H9 (cell line): ENCODE data around the gene SYCN. TPM values are rescaled to one million over a fixed set of nuclear protein-coding genes. Genes with fewer than 3 reads are reported as not detected.

Experiments used
- DNase-seq: peaks from one replicate; pipeline ENCODE4 v3.0.0-alpha.2; 2017
- H2AFZ ChIP-seq: one replicate; pipeline ENCODE4 v1.6.1; 2013; ENCODE audit warnings: mild to moderate bottlenecking, low read length, control low read depth, moderate library complexity
- H2AK5ac ChIP-seq: 2 replicates; pipeline ENCODE4 v1.6.1; 2013; ENCODE audit warnings: low read length, control low read depth, mixed read lengths; ENCODE audit not compliant: insufficient read length
- H2BK120ac ChIP-seq: one replicate; pipeline ENCODE4 v1.6.1; 2013; ENCODE audit warnings: low read depth, mild to moderate bottlenecking, low read length, control low read depth, inconsistent platforms; ENCODE audit not compliant: poor library complexity, severe bottlenecking
- H2BK12ac ChIP-seq: 2 replicates; pipeline ENCODE4 v1.6.1; 2013; ENCODE audit warnings: low read length, control low read depth, mixed read lengths, low read depth; ENCODE audit not compliant: insufficient read length
- H2BK15ac ChIP-seq: 2 replicates; pipeline ENCODE4 v1.6.1; 2013; ENCODE audit warnings: low read depth, low read length, control low read depth
- H2BK20ac ChIP-seq: one replicate; pipeline ENCODE4 v1.6.1; 2013; ENCODE audit warnings: low read depth, mild to moderate bottlenecking, low read length, control low read depth, inconsistent platforms; ENCODE audit not compliant: poor library complexity, severe bottlenecking
- H2BK5ac ChIP-seq: 2 replicates; pipeline ENCODE4 v1.6.1; 2013; ENCODE audit warnings: low read length, control low read depth, mixed read lengths; ENCODE audit not compliant: insufficient read length
- H3K14ac ChIP-seq: 2 replicates; pipeline ENCODE4 v1.6.1; 2013; ENCODE audit warnings: low read length, control low read depth; ENCODE audit not compliant: insufficient read depth
- H3K18ac ChIP-seq: 2 replicates; pipeline ENCODE4 v1.6.1; 2013; ENCODE audit warnings: low read depth, mild to moderate bottlenecking, mixed read lengths, low read length, control low read depth; ENCODE audit not compliant: insufficient read length
- H3K23ac ChIP-seq: 2 replicates; pipeline ENCODE4 v1.6.1; 2013; ENCODE audit warnings: low read length, control low read depth, mixed read lengths, low read depth; ENCODE audit not compliant: insufficient read length
- H3K23me2 ChIP-seq: 2 replicates; pipeline ENCODE4 v1.6.1; 2013; ENCODE audit warnings: low read depth, mild to moderate bottlenecking, mixed read lengths, low read length, control low read depth; ENCODE audit not compliant: insufficient read length, poor library complexity, severe bottlenecking
- H3K27ac ChIP-seq: 2 replicates; pipeline ENCODE4 v1.5.1; 2013; ENCODE audit warnings: low read length, control low read depth, mixed read lengths, low read depth; ENCODE audit not compliant: insufficient read length
- H3K27me3 ChIP-seq: 2 replicates; pipeline ENCODE4 v1.6.1; 2013; ENCODE audit warnings: low read length, control low read depth, inconsistent platforms; ENCODE audit not compliant: insufficient read depth
- H3K4ac ChIP-seq: 2 replicates; pipeline ENCODE4 v1.6.1; 2013; ENCODE audit warnings: low read depth, mild to moderate bottlenecking, control low read depth, inconsistent platforms, low read length, moderate library complexity
- H3K4me1 ChIP-seq: 2 replicates; pipeline ENCODE4 v1.6.1; 2013; ENCODE audit warnings: low read length, control low read depth, inconsistent platforms; ENCODE audit not compliant: insufficient read depth
- H3K4me2 ChIP-seq: 2 replicates; pipeline ENCODE4 v1.6.1; 2013; ENCODE audit warnings: low read length, control low read depth, mixed read lengths; ENCODE audit not compliant: insufficient read length, insufficient read depth
- H3K56ac ChIP-seq: 2 replicates; pipeline ENCODE4 v1.6.1; 2013; ENCODE audit warnings: low read depth, mild to moderate bottlenecking, mixed read lengths, low read length, control low read depth; ENCODE audit not compliant: insufficient read length
- H3K79me1 ChIP-seq: 2 replicates; pipeline ENCODE4 v1.6.1; 2013; ENCODE audit warnings: low read depth, mild to moderate bottlenecking, moderate library complexity, low read length, control low read depth, inconsistent platforms; ENCODE audit not compliant: insufficient read depth, poor library complexity, severe bottlenecking
- H3K79me2 ChIP-seq: 2 replicates; pipeline ENCODE4 v1.6.1; 2013; ENCODE audit warnings: low read length, control low read depth, inconsistent platforms; ENCODE audit not compliant: insufficient read depth
- H3K9ac ChIP-seq: 2 replicates; pipeline ENCODE4 v1.6.1; 2013; ENCODE audit warnings: low read length, control low read depth, mixed read lengths; ENCODE audit not compliant: insufficient read length; ENCODE audit errors: extremely low read depth
- H3K9me3 ChIP-seq: one replicate; pipeline ENCODE4 v1.6.1; 2013; ENCODE audit warnings: low read depth, low read length, inconsistent platforms; ENCODE audit not compliant: control insufficient read depth
- H3T11ph ChIP-seq: one replicate; pipeline ENCODE4 v1.6.1; 2013; ENCODE audit warnings: mild to moderate bottlenecking, low read length, control low read depth, inconsistent platforms
- H4K20me1 ChIP-seq: one replicate; pipeline ENCODE4 v1.6.1; 2013; ENCODE audit not compliant: control insufficient read depth, insufficient read length, insufficient read depth
- H4K5ac ChIP-seq: 2 replicates; pipeline ENCODE4 v1.6.1; 2013; ENCODE audit warnings: low read depth, mild to moderate bottlenecking, mixed read lengths, low read length, control low read depth; ENCODE audit not compliant: insufficient read length
- H4K8ac ChIP-seq: replicated peaks from 2 replicates; pipeline ENCODE4 v1.6.1; 2013; ENCODE audit warnings: low read length, control low read depth, mixed read lengths, low read depth; ENCODE audit not compliant: insufficient read length
- H4K91ac ChIP-seq: 2 replicates; pipeline ENCODE4 v1.6.1; 2013; ENCODE audit warnings: low read depth, mild to moderate bottlenecking, moderate library complexity, mixed read lengths, low read length, control low read depth; ENCODE audit not compliant: insufficient read length
- H3K27ac Mint-ChIP-seq, 3 experiments: 2 replicates in 2 of 3; 3 replicates in 1 of 3; pipeline ENCODE4 v1.8.0; 2020 to 2021; ENCODE audit warnings: mixed read lengths in 3 of 3, mild to moderate bottlenecking in 1 of 3, moderate library complexity in 1 of 3
- H3K27me3 Mint-ChIP-seq: 2 replicates; pipeline ENCODE4 v1.8.0; 2021; ENCODE audit warnings: low read depth, mild to moderate bottlenecking, moderate library complexity, mixed read lengths
- H3K36me3 Mint-ChIP-seq, 3 experiments: 2 replicates in 2 of 3; 3 replicates in 1 of 3; pipeline ENCODE4 v1.8.0; 2020 to 2021; ENCODE audit warnings: low read depth in 3 of 3, mixed read lengths in 3 of 3; ENCODE audit not compliant: insufficient read depth in 1 of 3
- H3K4me1 Mint-ChIP-seq, 2 experiments: 2 replicates each; pipeline ENCODE4 v1.8.0; 2020; ENCODE audit warnings: mixed read lengths in 2 of 2
- H3K4me3 Mint-ChIP-seq, 2 experiments: 2 replicates in 1 of 2; 3 replicates in 1 of 2; pipeline ENCODE4 v1.8.0; 2020 to 2021; ENCODE audit warnings: mild to moderate bottlenecking in 2 of 2, mixed read lengths in 2 of 2, moderate library complexity in 1 of 2
- H3K9me3 Mint-ChIP-seq, 2 experiments: 2 replicates in 1 of 2; 3 replicates in 1 of 2; pipeline ENCODE4 v1.8.0; 2020; ENCODE audit warnings: mild to moderate bottlenecking in 2 of 2, mixed read lengths in 2 of 2, moderate library complexity in 1 of 2
- WGBS: extraction: QIAGEN DNeasy Blood & Tissue Kit; methylation state at CpG from one replicate; pipeline ENCODE4 v1.1.7; 2013; ENCODE audit warnings: missing lambda C conversion rate, low lambda C conversion rate, mixed read lengths; ENCODE audit not compliant: insufficient read length; ENCODE audit errors: extremely low coverage; 5-methylcytosine and 5-hydroxymethylcytosine counted together
- total RNA-seq: library from RNA; stranded (reverse); gene quantifications from 2 replicates; pipeline ENCODE4 v1.2.1, GENCODE V29; 2021
- TF ChIP-seq, protein P1 (sequence below): fragments of 200-600 bp; sonication (generic); conservative IDR thresholded peaks from 3 replicates; pipeline ENCODE4 v1.8.0; 2021; ENCODE audit warnings: antibody characterized with exemption, mild to moderate bottlenecking

The SYCN gene
- total RNA-seq, 1 experiment from 2014 or later = not detected

DNA sequence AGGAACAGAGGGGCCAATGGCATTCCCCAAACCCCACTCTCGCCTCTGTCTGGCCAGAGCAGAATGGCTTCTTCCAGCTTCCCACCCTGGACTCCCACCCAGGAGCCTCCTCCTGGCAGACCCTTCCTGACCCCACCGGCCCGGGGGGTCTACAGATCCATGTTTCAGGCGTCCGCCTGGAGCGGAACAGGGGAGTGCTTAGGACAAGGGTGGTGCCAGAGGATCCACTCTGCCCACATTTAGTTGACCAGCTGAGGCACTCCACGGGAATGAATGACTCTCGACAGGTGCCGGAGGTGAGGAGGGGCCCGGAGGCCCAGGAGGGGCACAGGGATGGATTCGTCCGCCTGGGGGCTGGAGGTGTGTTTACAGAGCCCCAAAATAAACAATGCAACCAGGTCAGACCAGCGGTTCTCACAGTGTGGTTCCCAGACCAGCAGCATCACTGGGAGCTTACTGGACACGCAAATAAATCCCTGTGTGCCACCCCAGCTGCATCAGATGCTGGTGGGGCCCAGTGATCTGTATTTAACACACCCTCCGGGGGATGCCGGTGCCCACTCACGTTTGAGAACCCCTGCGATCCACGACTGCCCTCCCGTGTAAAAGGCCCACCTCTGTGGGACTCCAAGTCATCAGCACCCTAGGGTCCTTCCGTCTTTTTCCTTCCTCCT is 22.4 kb downstream of the SYCN start:
- Histone ChIP-seq H2BK12ac (no peak overlapping the region), H2BK15ac (no peak overlapping the region), H3K4ac (no peak overlapping the region), H2BK5ac (no peak overlapping the region), H3K4me1 (no peaks in the 10 kb centered on the region), H4K8ac (no peak overlapping the region), H4K5ac (no peak overlapping the region), H3K9ac (no peak overlapping the region), H3K27ac (no peak overlapping the region), H2BK120ac (no peak overlapping the region), H3K56ac (no peak overlapping the region), H3K18ac (no peak overlapping the region), H3K79me1 (no peaks in the 10 kb centered on the region), H2BK20ac (no peak overlapping the region), H3K27me3 (no peaks in the 10 kb centered on the region), H3K23ac (no peak overlapping the region), H4K20me1 (no peaks in the 10 kb centered on the region), H3K79me2 (no peaks in the 10 kb centered on the region), H3K9me3 (no peaks in the 10 kb centered on the region), H2AFZ (no peak overlapping the region), H3K4me2 (no peak overlapping the region), H4K91ac (no peak overlapping the region), H2AK5ac (no peak overlapping the region), H3K14ac (no peak overlapping the region), H3K23me2 (no peaks in the 10 kb centered on the region), H3T11ph (no peak overlapping the region)
- TF ChIP-seq, protein P1, sequence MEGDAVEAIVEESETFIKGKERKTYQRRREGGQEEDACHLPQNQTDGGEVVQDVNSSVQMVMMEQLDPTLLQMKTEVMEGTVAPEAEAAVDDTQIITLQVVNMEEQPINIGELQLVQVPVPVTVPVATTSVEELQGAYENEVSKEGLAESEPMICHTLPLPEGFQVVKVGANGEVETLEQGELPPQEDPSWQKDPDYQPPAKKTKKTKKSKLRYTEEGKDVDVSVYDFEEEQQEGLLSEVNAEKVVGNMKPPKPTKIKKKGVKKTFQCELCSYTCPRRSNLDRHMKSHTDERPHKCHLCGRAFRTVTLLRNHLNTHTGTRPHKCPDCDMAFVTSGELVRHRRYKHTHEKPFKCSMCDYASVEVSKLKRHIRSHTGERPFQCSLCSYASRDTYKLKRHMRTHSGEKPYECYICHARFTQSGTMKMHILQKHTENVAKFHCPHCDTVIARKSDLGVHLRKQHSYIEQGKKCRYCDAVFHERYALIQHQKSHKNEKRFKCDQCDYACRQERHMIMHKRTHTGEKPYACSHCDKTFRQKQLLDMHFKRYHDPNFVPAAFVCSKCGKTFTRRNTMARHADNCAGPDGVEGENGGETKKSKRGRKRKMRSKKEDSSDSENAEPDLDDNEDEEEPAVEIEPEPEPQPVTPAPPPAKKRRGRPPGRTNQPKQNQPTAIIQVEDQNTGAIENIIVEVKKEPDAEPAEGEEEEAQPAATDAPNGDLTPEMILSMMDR = no peak
- Mint-ChIP-seq H3K36me3 (peaks cover 2 to 27% (median 22%) of the 10 kb centered on the region in 3 experiments; a peak in 6 of 7 replicates), H3K27ac (peak overlapping the region in 1 of 3 experiments; percentile 87; a peak in 2 of 7 replicates), H3K4me3 (no peak overlapping the region), H3K9me3 (no peaks in the 10 kb centered on the region), H3K4me1 (peaks cover 0 to 6% of the 10 kb centered on the region in 2 experiments; a peak in 1 of 4 replicates), H3K27me3 (no peaks in the 10 kb centered on the region)
- no CpG with 5 or more reads among the region's 21 CpGs for WGBS
- DNase-seq = no peak
